Measurements from ENCODE around the gene MICU1.

DNA sequence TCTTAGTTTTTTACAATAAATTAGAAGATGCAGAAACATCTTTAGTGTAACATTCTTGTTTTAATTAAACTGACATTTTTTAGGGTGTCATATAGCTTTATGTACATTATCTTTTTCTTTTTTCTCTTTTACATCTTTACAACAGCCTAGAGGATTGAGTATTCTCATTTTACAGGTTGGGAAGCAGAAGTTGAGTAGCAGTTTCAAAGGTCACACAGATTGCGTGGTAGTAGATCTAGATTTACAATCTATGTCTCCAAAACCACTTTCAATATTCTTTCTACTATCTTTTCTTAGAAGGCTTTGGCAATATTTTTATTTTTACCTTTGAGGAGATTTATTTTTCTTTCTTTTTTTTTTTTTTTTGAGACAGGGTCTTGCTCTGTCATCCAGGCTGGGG lies 47.4 kb upstream of the MICU1 start:
- TF ChIP-seq POLR2AphosphoS5 (IDR thresholded peaks at IDR 0.05), result no peak
- no peak for TF ChIP-seq CTCF (IDR thresholded peaks at IDR 0.05)
